ENCODE data around the gene TREML4.

The TREML4 gene

DNA sequence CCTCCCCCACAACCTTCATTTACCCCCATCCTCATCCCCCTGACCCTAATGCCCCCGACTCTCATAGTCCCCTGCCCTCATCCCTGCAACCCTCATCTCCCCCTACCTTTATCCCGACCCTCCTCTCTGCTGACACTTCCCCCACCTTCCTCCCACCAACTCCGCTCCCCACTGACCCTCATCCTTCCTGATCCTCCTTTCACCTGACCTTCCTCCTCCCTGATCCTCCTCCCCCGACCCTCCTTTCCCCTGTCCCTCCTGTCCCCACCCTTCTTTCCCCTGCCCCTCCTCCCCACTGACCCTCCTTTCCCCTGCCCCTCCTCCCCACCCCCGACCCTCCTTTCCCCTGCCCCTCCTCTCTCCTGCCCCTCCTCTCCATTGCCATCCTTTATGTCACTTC, 34.3 kb upstream of the TREML4 start:
- no peak overlapping the region for H3K27ac ChIP-seq (replicated peaks)
- no peak overlapping the region for H3K4me3 ChIP-seq (replicated peaks; ENCODE audit: insufficient read depth, low read length)
- no peak for DNase-seq (ENCODE audit: low read depth in 1 of 2, low spot score in 1 of 2)
- no peak for TF ChIP-seq SPI1 (IDR thresholded peaks at IDR 0.05; ENCODE audit: borderline replicate concordance, low read depth)
- TF ChIP-seq GABPA (IDR thresholded peaks at IDR 0.05; ENCODE audit: low read depth), result no peak
- TF ChIP-seq CTCF (IDR thresholded peaks at IDR 0.05; ENCODE audit: insufficient read depth, low read length), result no peak
- TF ChIP-seq REST (IDR thresholded peaks at IDR 0.05; ENCODE audit: insufficient replicate concordance, low read depth), result no peak
- no peak for TF ChIP-seq POLR2AphosphoS5 (IDR thresholded peaks at IDR 0.05; ENCODE audit: low read depth)
- H3K27me3 ChIP-seq (ENCODE audit: insufficient read depth, poor library complexity, severe bottlenecking), result no peaks in the 10 kb centered on the region

DNA sequence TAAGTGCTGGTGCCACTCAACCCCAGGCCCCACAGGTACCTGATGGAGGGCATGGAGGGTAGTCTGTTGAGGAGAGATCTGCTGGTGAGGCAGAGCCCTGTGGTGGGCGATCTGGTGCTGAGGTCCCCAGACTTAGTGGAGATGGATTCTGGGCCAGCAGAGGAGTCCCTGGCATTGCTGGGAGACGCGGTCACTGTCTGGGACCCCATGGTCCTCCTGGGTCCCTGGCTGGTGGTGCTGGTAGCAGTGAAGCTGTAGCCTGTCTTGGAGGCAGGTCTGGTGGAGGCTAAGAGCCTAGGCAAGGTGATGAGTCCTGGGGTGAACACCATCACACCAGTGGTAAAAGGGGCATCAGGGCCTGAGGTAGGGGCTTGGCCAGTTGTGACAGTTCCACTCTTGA, 33.8 kb upstream of the TREML4 start:
- Histone ChIP-seq H3K27me3 (ENCODE audit: insufficient read depth, poor library complexity, severe bottlenecking) (no peaks in the 10 kb centered on the region), H3K4me3 (replicated peaks; ENCODE audit: insufficient read depth, low read length) (no peak overlapping the region), H3K27ac (replicated peaks) (no peak overlapping the region)
- no peak for DNase-seq (ENCODE audit: low read depth in 1 of 2, low spot score in 1 of 2)
- no peak for TF ChIP-seq REST (IDR thresholded peaks at IDR 0.05; ENCODE audit: insufficient replicate concordance, low read depth)
- TF ChIP-seq SPI1 (IDR thresholded peaks at IDR 0.05; ENCODE audit: borderline replicate concordance, low read depth), result no peak
- no peak for TF ChIP-seq CTCF (IDR thresholded peaks at IDR 0.05; ENCODE audit: insufficient read depth, low read length)
- no peak for TF ChIP-seq POLR2AphosphoS5 (IDR thresholded peaks at IDR 0.05; ENCODE audit: low read depth)
- TF ChIP-seq GABPA (IDR thresholded peaks at IDR 0.05; ENCODE audit: low read depth), result no peak

- H3K27me3 ChIP-seq (ENCODE audit: insufficient read depth, poor library complexity, severe bottlenecking), result no peaks in the 10 kb centered on the region
- no peak overlapping the region for H3K4me3 ChIP-seq (replicated peaks; ENCODE audit: insufficient read depth, low read length)
- DNase-seq (ENCODE audit: low read depth in 1 of 2, low spot score in 1 of 2), result no peak
- no peak for TF ChIP-seq GABPA (IDR thresholded peaks at IDR 0.05; ENCODE audit: low read depth)
- TF ChIP-seq SPI1 (IDR thresholded peaks at IDR 0.05; ENCODE audit: borderline replicate concordance, low read depth), result no peak
- TF ChIP-seq POLR2AphosphoS5 (IDR thresholded peaks at IDR 0.05; ENCODE audit: low read depth), result no peak
- TF ChIP-seq REST (IDR thresholded peaks at IDR 0.05; ENCODE audit: insufficient replicate concordance, low read depth), result no peak
- no peak for TF ChIP-seq CTCF (IDR thresholded peaks at IDR 0.05; ENCODE audit: insufficient read depth, low read length)
- H3K27ac ChIP-seq (replicated peaks), result no peak overlapping the region
Measured at GRCh38 chr6:41197234-41197633, 30.9 kb upstream of the TREML4 start.

Measured in HL-60 (cell line).